AG04450 (cell line): ENCODE results near the gene BLNK. TPM values are rescaled to one million over a fixed set of nuclear protein-coding genes. Genes with fewer than 3 reads are reported as not detected.
"Not testable (repeated sequence)": the region's sequence is repeated elsewhere in the genome, so short reads cannot be mapped to it uniquely, and the experiment has no call there.

Source experiments
- CTCF ChIA-PET: fragments of 300-600, 350-600 bp; formaldehyde crosslinking; extraction: SDS; loops from one replicate; lab custom pipeline; 2022; ENCODE audit warnings: antibody characterized with exemption, inconsistent platforms; lab: Charles Lee
- POLR2A ChIA-PET: fragments of 350-600 bp; formaldehyde crosslinking; extraction: SDS; loops from one replicate; lab custom pipeline; 2021; ENCODE audit warnings: antibody characterized with exemption, inconsistent platforms; lab: Yijun Ruan, JAX
- DNase-seq: peaks from one replicate; pipeline ENCODE4 v3.0.0-alpha.2; 2011; ENCODE audit warnings: low read depth, low spot score
- H3K27ac ChIP-seq: one replicate; pipeline ENCODE4 v1.5.1; 2012; ENCODE audit warnings: low read depth, low read length, control low read depth
- H3K27me3 ChIP-seq: one replicate; pipeline ENCODE4 v1.6.0; 2012; ENCODE audit warnings: low read length; ENCODE audit not compliant: control insufficient read depth, insufficient read depth
- H3K4me3 ChIP-seq: 2 replicates; pipeline ENCODE4 v1.5.1; 2011; ENCODE audit warnings: mild to moderate bottlenecking, low read depth, low read length, control low read depth
- H3K9me3 ChIP-seq: 2 replicates; pipeline ENCODE4 v1.5.1; 2012; ENCODE audit warnings: low read length; ENCODE audit not compliant: control insufficient read depth, insufficient read depth
- CTCF ChIP-seq: IDR thresholded peaks from 2 replicates; pipeline ENCODE4 v1.5.1; 2011; ENCODE audit warnings: low read depth, low read length, control low read depth, inconsistent platforms
- polyA plus RNA-seq: library from polyadenylated mRNA; depleted of rRNA; stranded (reverse); fragments of >200 nt; gene quantifications from 2 replicates; pipeline ENCODE4 v1.2.3, GENCODE V29; 2011

The BLNK gene
- polyA plus RNA-seq, 1 experiment: not detected

GRCh38 chr10:96205580-96205979 is 65.8 kb downstream of the BLNK start:
- POLR2A ChIA-PET: no interaction called here
- no peak for TF ChIP-seq CTCF
- H3K27ac ChIP-seq: no peak overlapping the region
- H3K4me3 ChIP-seq: no peak overlapping the region
- CTCF ChIA-PET: no interaction called here
- DNase-seq: no peak
- H3K9me3 ChIP-seq: no peaks in the 10 kb centered on the region
- peaks cover 3% of the 10 kb centered on the region for H3K27me3 ChIP-seq

GRCh38 chr10:96201525-96201924 is 69.8 kb downstream of the BLNK start:
- Histone ChIP-seq H3K27me3 (no peaks in the 10 kb centered on the region), H3K27ac (no peak overlapping the region), H3K4me3 (no peak overlapping the region), H3K9me3 (no peaks in the 10 kb centered on the region)
- DNase-seq: no peak
- POLR2A ChIA-PET: no interaction called here
- TF ChIP-seq CTCF: no peak
- CTCF ChIA-PET: no interaction called here

- H3K4me3 ChIP-seq, H3K27me3 ChIP-seq, CTCF ChIA-PET, POLR2A ChIA-PET, H3K27ac ChIP-seq, H3K9me3 ChIP-seq, DNase-seq: not testable (repeated sequence)
These were observed 81.9 kb downstream of the BLNK start for GRCh38 chr10:96189505-96189904.

- ChIA-PET POLR2A (no interaction called here), CTCF (no interaction called here)
- no peak overlapping the region for H3K4me3 ChIP-seq
- no peak for DNase-seq
- no peak for TF ChIP-seq CTCF
- no peaks in the 10 kb centered on the region for H3K27me3 ChIP-seq
- no peak overlapping the region for H3K27ac ChIP-seq
- no peaks in the 10 kb centered on the region for H3K9me3 ChIP-seq
These were observed 82.5 kb downstream of the BLNK start for GRCh38 chr10:96188916-96189315.

GRCh38 chr10:96188421-96188820 is 82.9 kb downstream of the BLNK start:
- CTCF ChIA-PET: no interaction called here
- Histone ChIP-seq H3K27ac (no peak overlapping the region), H3K4me3 (no peak overlapping the region), H3K9me3 (no peaks in the 10 kb centered on the region), H3K27me3 (no peaks in the 10 kb centered on the region)
- TF ChIP-seq CTCF: no peak
- POLR2A ChIA-PET: no interaction called here
- no peak for DNase-seq

- no peak for TF ChIP-seq CTCF
- ChIA-PET CTCF (no interaction called here), POLR2A (no interaction called here)
- no peaks in the 10 kb centered on the region; the same call in 1 of the 2 replicates for H3K9me3 ChIP-seq
- H3K27ac ChIP-seq: no peak overlapping the region
- no peaks in the 10 kb centered on the region for H3K27me3 ChIP-seq
- DNase-seq: no peak
- H3K4me3 ChIP-seq: no peak overlapping the region
These were observed 94.4 kb downstream of the BLNK start for GRCh38 chr10:96176985-96177384.
